Measurements from ENCODE around the gene IL17RB.

IL17RB gene

DNA sequence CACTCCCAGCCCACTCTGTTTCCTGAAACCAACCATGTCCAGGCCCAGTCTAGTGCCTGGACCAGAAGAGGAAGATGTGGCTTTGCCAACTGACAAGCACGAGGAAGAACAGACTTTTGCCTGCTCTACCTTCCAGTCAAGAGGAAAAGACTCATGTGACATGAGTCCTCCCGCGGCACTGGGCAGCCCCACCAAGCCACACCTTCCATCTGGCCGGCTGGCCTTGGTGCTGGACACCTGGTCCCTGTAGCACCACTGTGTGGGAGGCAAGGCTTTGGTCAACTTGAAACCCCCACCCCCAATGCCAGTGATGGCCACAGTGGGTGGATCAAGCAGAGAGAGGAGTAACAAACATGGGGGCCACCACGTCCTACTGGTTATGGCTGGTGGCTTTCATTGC lies 12.7 kb upstream of the IL17RB start:
- no peak for DNase-seq

DNA sequence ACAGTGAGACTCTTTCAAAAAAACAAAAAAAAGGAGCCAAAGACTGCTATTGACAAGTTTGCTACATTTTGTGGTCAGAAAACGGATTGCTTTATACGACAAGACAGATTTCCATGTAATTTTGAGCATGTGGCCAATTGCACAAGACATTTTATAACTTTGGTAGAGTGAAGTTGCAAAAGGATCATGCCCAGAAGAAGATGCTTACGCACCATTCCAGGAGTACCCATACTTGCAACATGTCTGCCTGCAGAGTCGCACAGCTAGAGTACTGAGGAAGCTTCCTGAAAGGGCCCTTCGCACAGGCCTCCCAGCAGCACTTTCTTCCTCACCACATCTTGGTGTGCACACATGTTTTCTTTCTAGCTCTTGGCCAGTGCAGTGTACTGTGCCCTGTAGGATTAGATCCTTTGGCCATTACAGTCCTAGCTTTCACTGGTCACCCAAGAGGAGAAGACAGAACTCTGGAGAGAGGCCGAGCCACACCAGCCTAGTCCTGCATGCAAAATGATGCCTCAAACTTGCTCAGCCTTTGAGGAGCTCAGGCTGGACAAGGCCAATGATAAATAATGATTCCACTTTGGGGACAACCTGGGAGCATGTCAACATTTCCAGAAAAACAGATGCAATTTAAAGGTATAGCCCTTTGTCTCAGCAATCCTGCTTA lies 11.8 kb upstream of the IL17RB start:
- no peak for DNase-seq

DNA sequence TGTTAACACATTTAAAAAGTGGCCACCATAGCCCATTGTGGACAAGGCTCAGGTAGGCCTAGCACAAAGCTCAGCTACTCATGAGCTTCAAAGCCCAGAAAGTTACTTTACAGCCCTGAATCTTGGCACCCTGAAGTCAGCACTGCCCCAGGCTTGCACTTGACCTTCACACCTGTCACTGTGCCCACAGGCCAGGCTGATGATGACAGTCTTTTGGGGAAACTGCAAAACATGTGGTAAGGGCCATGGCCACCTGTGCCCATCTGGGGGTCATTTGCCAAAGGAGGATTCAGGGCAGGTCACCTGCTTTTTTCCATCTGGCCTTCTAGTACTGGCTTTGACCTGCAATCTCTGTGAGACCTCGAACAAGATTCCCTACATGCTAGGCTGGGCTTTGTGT lies 11.1 kb upstream of the IL17RB start:
- no peak for DNase-seq

DNA sequence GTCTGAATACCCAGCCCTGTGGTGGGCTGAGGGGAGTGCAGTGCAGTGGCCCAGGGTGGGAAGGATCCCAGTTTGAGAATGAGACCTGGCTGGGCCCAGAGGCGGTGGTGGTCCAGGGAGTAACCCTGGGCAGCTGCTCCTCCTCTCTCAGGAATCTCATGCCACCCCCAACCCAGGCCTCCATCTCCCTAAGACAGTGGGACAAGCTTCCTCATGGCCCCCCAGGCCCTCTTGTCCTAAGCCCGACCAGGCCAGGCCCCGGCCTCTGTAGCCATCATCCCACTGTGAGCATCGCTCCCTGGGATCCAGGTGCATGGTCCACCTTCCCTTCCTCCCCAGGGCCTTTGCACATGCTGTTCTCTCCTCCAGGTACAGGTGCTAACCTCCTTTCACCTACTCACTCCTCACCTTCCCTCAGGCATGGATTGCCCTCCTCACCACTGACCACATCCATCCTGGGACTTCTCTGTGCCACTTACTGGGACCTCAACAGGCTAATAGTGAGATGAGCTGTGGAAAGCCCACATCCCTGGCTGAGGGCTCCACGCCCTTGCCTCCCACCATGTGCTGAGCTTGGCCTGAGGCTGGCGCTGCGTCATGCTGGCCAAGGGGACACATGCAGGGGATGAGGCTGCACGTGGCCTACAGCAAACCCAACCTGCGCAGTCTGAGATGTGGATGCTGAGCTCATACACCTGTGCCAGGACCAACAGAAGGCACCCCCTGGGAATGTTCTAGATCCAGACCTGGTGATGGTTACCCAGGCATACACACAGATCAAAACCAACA lies 10.1 kb upstream of the IL17RB start:
- no peak for DNase-seq

DNA sequence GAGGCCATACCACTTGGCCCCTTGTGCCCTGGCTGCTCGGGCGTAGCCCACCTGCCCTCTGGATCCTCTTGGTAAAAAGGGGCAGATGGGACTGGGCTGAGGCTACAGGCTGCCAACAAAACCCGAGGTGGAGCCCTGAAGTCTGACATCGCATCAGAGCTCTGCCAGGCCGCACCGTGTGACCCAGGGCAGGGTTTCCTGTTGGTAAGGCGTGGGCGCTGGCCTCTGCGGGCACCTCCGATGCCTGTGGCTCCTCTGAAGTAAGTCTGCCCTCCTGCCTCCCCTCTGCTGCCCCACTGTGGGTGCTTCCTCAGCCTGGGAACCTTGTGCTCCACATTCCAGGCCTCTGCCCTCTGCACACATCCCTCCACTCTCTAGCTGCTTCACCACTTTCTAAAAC lies 9.0 kb upstream of the IL17RB start:
- DNase-seq, result no peak

DNA sequence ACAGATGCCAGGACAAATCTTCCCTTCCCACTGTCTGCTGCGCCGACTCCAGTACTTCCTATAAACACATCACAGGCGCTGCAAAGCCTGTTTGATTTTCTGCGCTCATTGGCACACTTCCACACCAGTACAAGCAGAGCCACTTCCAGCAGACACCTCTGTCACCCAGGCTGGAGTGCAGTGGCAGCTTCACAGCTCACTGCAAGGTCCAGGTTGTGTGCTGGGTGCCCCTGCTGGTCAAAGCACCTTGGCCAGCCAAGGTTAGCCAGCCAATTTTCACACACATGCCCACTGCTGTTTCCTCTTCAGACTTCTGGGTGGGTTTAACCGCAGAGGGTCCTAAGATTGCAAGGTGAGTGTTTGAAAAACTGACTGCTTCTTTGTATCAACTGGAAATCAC lies 5.1 kb upstream of the IL17RB start:
- no peak for DNase-seq

DNA sequence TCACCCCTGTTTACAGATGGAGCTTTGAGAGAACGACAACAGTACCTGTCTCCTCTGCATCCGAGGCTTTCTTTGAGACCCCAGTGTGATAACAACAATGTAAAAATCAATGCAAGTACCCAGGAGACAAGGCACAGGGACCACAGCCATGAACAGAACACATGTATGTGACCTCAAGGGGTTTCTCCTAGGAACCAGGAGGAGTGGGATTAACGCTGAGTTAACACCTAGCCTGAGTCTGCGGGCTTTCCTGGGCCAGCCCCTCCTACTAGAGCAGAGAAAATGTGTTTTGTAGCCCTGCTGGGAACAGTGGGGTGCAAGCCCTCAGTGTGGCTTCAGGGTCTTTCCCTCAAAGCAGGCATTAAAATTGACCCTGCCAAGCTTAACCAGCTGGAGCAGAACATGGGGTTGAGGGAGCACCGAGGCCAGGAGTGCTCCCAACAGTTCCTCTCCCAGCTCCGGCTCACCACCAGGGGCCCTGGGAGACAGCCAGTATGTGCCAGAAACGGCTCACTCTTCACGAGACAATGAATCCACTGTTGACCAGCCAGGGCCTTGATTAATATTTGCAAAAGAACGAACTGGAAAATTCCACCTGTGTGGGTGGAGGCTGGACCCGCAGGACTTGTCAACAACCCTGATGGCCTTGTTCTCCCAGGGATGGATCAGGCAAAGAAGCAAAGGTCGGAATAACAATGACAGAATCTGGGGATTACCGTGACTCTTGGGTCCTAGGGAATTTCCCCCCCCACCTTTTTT lies 3.8 kb upstream of the IL17RB start:
- no peak for DNase-seq

DNA sequence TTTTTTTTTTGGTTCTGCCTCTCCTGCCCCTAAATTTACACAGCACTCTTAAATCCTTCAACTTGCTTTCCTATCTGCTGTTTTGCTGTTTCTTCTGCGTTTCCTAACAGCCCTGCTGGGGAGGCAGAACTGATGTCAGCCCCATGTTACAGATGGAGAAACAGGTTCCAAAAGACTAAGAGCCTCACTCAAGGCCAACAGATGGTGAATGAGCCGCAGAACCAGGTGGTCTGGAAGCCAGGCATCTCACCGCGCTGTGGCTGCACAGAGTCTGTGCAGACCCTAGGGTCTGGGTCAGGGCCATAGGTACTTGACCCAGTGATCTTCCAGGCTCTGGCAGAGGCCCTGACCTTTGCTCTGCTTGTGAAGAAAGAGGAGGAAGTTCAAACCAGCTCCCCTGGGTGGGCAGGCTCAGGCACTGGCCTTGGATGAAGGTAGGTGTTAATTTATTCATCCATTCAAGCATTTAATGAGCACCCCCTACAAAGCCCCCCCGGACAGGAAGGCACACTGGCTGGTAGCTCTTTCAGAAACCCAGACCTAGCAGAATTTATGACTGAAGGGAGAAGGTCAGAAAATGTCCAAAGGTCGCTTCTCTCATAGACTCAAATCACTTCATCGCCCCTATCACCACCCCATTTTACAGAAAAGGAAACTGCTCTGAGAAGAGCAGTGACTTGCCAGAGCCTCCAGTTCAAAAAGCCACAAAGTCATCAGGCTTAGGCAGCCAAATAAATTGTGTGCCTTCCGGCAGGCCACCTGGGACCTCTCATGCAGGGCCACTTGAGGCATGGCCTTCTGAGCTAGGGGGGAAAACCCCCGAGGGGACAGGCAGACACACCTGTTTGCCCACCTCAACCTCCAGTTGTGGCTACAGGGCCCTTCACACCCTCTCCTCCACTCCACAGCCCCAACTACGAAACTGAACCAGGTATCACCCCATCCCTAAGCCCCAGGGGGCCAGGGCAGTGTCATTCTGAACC lies 2.9 kb upstream of the IL17RB start:
- DNase-seq, result no peak

DNA sequence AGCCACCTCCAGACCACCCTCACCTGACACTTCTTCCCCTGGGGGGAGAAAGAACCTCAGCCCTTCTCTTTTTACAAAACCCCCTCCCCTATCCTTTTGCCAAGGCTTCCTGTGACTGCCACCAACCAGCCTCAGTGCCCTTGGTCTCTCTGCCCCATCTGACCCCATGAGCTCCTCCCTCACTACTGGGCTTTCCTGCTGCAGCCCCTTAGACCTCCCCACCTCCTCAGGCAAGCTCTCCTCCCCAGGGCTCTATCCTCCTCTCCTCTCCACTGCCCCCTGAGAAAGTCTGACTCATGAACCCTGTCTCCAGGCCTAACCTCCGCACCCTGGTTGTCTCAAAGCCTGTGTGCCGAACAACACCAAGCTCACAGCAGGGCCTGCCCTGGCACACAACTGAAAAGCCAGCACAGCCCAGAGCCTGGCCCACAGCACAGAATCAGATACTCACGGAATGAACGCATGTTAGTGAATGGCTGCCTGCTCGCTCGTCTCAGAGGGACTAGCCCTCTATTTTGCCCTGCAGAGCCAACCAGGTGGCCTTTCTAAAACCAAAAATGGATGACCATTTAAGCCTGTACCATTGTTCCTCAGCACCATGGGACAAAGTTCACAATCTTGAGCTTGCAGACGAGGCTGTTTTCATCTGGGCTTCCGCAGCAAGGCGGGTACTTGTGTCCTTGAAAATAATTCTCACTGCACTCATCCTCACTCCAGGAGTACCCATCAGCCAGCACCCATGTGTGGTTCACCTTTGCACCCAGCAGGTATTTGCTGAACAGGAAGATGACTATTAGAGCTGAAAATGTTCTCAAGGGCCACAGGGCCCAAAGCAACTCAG lies 1.9 kb upstream of the IL17RB start:
- DNase-seq, result no peak

DNA sequence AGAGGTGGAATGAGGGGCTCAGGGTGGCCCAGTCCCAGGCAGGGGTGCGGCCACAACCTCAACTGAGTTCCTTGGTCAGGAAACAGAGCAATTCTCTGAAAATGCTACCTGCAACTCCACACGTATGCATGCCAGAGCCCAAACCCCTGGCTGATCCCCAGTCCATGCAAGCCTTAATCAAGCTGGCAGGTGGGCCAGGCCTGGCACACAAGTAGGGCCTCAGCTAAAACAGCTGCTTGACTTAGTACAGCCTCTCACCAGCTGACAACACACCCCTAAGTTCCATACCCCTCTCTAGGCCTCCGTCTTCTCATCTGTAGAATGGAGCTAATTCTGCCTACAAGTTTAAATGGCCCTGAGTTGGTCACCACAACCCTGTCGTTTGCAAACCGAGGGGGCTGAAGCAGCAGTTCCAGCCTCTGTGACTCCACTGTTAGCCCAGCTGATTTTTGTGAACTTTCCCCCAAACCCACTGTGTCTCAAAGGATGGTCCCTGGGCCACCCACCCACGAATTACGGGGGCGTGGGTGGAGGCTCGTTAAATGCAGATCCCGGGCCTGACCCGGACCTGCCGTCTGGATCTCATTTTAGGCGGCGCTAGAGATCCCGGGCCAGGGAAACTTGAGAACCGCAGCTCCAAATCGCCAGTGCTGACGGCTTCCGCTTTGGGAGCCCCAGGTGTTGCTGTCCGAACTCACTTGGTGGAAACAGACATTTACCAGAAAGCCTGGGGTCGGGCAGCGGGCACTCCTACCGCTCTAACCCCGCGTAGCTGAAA lies 1.1 kb upstream of the IL17RB start:
- peak; percentile 18 for DNase-seq

DNA sequence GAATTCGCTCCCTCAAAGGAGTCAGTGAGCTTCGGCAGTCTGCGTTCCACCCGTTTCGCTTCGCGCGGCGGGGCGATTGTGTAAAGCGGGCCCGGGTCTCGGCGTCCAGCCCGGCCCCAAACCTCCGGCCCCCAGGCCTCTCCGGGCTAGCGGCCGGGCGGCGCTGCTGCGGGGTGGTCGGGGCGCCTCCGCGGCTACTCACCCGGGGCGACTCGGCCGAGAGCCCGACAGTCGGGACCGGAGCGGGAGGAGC lies 561 bp upstream of the IL17RB start:
- DNase-seq, result no peak

DNA sequence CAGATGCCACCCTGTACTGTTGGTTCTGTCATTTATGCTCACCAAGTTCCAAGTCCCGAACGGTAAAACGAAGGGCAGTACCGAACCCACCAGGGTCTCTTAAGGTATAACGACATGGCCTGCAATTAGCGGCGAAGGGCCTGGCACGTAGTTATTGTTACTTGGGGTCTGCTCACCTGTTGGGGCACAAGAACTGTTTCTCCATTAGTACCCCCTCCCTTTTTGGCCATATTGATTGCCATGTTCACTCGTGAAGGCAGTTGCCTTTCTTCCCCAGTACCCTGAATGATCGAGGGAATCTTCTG lies 435 bp downstream of the IL17RB start:
- no peak for DNase-seq

DNA sequence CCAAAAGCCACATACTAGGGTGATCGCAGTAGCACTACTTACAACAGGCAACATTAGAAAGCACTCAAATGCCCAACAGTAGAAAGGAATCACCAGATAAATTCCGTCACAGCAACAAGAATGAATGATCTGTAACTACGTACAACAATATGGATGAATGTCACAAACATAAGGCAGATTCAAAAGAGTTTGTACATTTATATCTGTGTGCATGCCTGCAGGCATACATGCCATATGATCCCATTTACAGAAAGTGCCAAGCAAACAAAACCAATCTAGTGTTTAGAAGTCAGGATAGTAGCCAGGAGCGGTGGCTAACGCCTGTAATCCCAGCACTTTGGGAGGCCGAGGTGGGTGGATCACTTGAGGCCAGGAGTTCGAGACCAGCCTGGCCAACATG lies 3.5 kb downstream of the IL17RB start:
- DNase-seq, result no peak

DNA sequence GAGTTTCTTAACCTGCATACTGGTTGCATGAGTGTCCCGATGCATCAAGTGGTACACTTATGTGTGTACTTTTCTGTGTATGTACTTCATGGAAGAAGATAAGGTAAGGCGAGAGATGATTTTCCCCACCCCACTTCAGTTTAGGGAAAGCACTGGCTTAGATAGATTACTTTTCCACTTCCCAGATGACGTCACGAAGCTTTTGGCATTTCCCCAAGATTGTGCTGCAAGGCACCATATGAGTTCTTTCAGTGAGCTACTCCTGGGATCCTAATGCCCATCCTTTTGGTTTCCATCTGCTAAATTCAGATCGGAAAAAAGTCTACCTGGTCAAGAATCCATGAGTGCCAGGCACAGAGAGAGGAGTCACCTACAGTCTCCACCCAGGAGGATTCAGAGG lies 4.5 kb downstream of the IL17RB start:
- no peak for DNase-seq

DNA sequence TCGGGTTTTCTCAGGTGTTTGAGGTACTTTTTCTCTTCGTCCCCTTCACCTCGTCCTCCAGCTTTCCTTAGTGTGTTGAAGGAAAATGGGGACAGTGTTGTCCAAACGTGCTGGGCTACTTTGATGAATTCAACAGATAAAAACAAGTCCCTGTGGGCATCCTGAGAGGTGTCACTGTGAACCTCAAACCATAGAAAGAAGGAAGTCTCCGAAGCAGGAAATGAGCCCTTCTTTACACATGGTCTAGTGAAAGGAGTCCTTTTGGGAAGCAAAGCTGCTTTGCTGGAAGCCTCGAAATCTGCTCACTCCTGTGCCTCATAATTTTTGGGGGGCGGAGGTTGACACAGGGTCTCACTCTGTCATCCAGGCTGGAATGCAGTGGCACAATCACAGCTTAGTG lies 10.6 kb downstream of the IL17RB start:
- no peak for DNase-seq

DNA sequence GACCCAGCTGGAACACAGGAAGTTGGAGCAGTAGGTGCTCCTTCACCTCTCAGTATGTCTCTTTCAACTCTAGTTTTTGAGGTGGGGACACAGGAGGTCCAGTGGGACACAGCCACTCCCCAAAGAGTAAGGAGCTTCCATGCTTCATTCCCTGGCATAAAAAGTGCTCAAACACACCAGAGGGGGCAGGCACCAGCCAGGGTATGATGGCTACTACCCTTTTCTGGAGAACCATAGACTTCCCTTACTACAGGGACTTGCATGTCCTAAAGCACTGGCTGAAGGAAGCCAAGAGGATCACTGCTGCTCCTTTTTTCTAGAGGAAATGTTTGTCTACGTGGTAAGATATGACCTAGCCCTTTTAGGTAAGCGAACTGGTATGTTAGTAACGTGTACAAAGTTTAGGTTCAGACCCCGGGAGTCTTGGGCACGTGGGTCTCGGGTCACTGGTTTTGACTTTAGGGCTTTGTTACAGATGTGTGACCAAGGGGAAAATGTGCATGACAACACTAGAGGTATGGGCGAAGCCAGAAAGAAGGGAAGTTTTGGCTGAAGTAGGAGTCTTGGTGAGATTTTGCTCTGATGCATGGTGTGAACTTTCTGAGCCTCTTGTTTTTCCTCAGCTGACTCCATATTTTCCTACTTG lies 11.9 kb downstream of the IL17RB start:
- DNase-seq, result no peak

DNA sequence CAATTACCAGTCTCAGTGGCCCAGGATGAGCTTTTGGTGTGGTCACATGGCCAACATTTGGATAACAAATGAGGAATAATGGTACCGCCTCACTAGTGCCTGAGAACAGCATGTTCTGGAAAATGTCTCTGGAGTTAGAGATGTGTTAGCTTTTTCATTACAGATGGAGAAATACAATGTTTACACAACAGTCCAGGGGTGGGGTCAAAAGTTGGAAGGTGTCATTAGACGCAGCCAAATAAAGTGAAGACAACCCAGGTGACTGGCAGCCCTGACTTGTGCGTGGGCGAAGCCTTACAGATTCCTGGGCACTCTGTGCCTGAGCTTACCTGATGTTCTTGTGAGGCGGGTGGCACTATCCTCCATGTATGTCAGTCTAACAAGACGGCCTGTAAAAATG lies 12.8 kb downstream of the IL17RB start:
- DNase-seq, result no peak

DNA sequence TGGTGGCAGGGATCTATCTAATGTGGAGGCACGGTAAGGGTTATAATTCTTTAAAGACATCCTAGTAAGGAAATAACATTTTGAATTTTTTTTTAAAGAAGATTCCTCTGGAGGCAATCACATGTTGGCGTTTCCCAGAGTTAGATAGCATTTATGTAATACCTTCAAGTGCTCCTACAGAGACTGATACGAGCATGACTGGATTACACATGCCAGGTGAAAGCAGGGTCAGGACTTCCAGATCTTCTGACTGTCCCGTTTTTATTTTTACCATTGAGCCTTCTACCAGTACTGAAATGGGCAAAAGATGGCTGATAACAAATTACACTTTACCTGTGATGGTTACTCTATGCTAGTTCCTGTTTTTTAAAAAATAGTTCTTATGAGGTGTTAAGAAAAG lies 13.8 kb downstream of the IL17RB start:
- no peak for DNase-seq

DNA sequence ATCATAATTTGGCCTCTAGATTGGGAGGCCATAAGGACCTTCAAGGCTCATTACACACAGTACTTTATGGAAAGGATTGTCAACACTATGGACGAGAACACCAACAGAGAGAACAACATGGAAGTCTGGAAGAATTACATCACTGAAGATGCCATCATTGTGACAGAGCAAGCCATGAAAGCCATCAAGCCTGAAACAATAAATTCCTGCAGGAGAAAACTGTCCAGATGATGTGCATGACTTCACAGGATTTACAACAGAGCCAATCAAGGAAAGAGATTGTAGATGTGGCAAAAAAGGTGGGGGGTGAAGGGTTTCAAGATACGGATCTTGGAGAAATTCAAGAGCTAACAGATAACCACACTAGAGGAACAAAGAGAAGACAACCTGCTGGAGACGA lies 15.9 kb downstream of the IL17RB start:
- no peak for DNase-seq

DNA sequence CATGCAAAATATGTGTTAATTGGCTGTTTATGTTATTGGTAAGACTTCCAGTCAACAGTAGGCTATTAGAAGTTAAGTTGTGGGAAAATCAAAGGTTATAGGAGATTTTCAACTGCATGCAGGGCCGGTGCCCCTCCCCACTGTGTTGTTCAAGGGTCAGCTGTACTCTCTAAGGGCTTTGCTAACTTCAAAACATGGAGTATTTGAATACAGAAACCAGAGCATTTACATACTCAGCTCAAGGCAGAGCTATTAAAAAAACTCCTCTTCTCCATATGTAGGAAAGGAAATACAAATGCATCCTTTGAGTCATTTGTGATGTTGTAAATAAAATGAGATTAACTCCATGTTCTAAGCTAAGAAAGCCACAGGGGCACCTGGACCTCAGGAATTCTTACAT lies 16.8 kb downstream of the IL17RB start:
- no peak for DNase-seq

Data from DMS79 treated with DMSO at 0.1 percent for 48 hours (cell line).